Measurements from ENCODE around the gene DYNLT5.

The DYNLT5 gene

DNA sequence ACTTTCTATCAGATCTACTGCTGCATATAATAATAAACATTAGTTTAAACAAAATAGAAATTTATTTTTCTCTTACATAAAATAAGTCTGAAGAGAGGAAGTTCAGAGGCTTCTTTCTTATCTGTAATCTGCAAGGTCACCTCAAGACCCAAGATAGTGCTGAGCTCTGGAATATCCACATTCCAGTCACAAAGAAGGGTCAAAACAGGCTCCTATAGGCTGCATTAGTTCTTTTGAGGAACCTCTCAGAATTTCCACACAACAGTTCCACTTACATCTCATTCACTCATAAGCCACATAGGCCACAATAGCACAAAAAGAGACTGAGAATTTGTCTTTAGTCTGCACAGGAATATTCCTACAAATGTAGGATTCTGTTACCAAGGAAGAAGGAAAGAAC, 15.4 kb downstream of the DYNLT5 start:
- Histone ChIP-seq H2AFZ (ENCODE audit: insufficient read depth, low read length, poor library complexity) (no peak overlapping the region), H4K12ac (ENCODE audit: low read depth, low read length) (no peak overlapping the region), H2BK120ac (ENCODE audit: insufficient read depth, low read length, poor library complexity) (no peak overlapping the region), H3K27ac (ENCODE audit: low read depth, low read length) (no peak overlapping the region), H4K8ac (ENCODE audit: low read depth, low read length) (no peak overlapping the region), H2BK12ac (ENCODE audit: low read length) (no peak overlapping the region), H2BK5ac (ENCODE audit: low read depth, low read length, poor library complexity) (no peak overlapping the region), H2AK5ac (ENCODE audit: low read length) (no peak overlapping the region), H3K4ac (ENCODE audit: low read depth, low read length) (no peak overlapping the region), H3K27me3 (ENCODE audit: insufficient read depth, low read length) (no peaks in the 10 kb centered on the region), H3K79me1 (ENCODE audit: low read length) (no peaks in the 10 kb centered on the region), H3K79me2 (ENCODE audit: control insufficient read depth, insufficient read depth, low read length, poor library complexity) (no peaks in the 10 kb centered on the region), H3K18ac (ENCODE audit: low read length) (no peak overlapping the region), H3K14ac (ENCODE audit: low read length) (no peak overlapping the region), H4K91ac (ENCODE audit: low read depth, low read length) (no peak overlapping the region), H3K4me1 (ENCODE audit: control insufficient read depth in 1 of 2, insufficient read depth in 2 of 2, low read length in 2 of 2) (no peaks in the 10 kb centered on the region), H3K36me3 (ENCODE audit: control insufficient read depth in 1 of 2, insufficient read depth in 2 of 2, low read length in 2 of 2) (no peaks in the 10 kb centered on the region), H3K23ac (ENCODE audit: low read length) (no peak overlapping the region), H3K4me3 (ENCODE audit: low read depth, low read length) (no peak overlapping the region), H3K4me2 (ENCODE audit: low read length) (no peak overlapping the region), H3K9ac (ENCODE audit: low read length) (no peak overlapping the region), H3K9me3 (ENCODE audit: insufficient read depth, low read depth, low read length) (no peaks in the 10 kb centered on the region)
- DNase-seq: no peak

DNA sequence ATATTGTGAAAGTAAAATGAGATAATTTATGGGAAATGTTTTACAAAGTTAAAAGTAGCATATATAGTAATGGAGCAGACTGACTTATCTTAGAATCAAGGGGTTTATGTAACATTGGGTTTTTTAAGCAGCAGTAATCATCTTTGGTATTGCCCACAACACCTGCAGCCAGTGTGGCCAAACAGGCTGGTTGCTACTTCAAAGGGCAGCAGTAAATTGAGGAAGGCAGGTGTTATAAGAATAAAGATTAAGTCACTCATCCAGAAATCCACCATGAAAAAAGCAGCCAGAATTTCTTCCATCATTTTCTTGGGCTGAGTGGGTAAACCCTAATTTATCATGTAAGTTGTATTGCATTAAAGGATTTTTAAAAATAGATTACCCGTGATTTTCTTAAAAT, 16.7 kb downstream of the DYNLT5 start:
- Histone ChIP-seq H3K4me2 (ENCODE audit: low read length) (no peak overlapping the region), H3K9me3 (ENCODE audit: insufficient read depth, low read depth, low read length) (no peaks in the 10 kb centered on the region), H3K4ac (ENCODE audit: low read depth, low read length) (no peak overlapping the region), H3K79me2 (ENCODE audit: control insufficient read depth, insufficient read depth, low read length, poor library complexity) (no peaks in the 10 kb centered on the region), H4K8ac (ENCODE audit: low read depth, low read length) (no peak overlapping the region), H3K4me1 (ENCODE audit: control insufficient read depth in 1 of 2, insufficient read depth in 2 of 2, low read length in 2 of 2) (no peaks in the 10 kb centered on the region), H2AFZ (ENCODE audit: insufficient read depth, low read length, poor library complexity) (no peak overlapping the region), H3K9ac (ENCODE audit: low read length) (no peak overlapping the region), H3K27me3 (ENCODE audit: insufficient read depth, low read length) (no peaks in the 10 kb centered on the region), H3K23ac (ENCODE audit: low read length) (no peak overlapping the region), H3K18ac (ENCODE audit: low read length) (no peak overlapping the region), H3K79me1 (ENCODE audit: low read length) (no peaks in the 10 kb centered on the region), H3K4me3 (ENCODE audit: low read depth, low read length) (no peak overlapping the region), H4K91ac (ENCODE audit: low read depth, low read length) (no peak overlapping the region), H3K36me3 (ENCODE audit: control insufficient read depth in 1 of 2, insufficient read depth in 2 of 2, low read length in 2 of 2) (no peaks in the 10 kb centered on the region), H2BK12ac (ENCODE audit: low read length) (no peak overlapping the region), H2AK5ac (ENCODE audit: low read length) (no peak overlapping the region), H2BK120ac (ENCODE audit: insufficient read depth, low read length, poor library complexity) (no peak overlapping the region), H2BK5ac (ENCODE audit: low read depth, low read length, poor library complexity) (no peak overlapping the region), H3K27ac (ENCODE audit: low read depth, low read length) (no peak overlapping the region), H3K14ac (ENCODE audit: low read length) (no peak overlapping the region), H4K12ac (ENCODE audit: low read depth, low read length) (no peak overlapping the region)
- WGBS (ENCODE audit: extremely low coverage, insufficient coverage, insufficient read length): no CpG with 5 or more reads among the region's 1 CpG
- DNase-seq: no peak

GRCh38 chr1:66769512-66770229, 17.4 kb downstream of the DYNLT5 start:
- Histone ChIP-seq H3K23ac (ENCODE audit: low read length) (no peak overlapping the region), H3K79me1 (ENCODE audit: low read length) (no peaks in the 10 kb centered on the region), H3K4me1 (ENCODE audit: control insufficient read depth in 1 of 2, insufficient read depth in 2 of 2, low read length in 2 of 2) (no peaks in the 10 kb centered on the region), H3K36me3 (ENCODE audit: control insufficient read depth in 1 of 2, insufficient read depth in 2 of 2, low read length in 2 of 2) (no peaks in the 10 kb centered on the region), H3K18ac (ENCODE audit: low read length) (no peak overlapping the region), H2BK12ac (ENCODE audit: low read length) (no peak overlapping the region), H3K4me2 (ENCODE audit: low read length) (no peak overlapping the region), H4K12ac (ENCODE audit: low read depth, low read length) (no peak overlapping the region), H3K14ac (ENCODE audit: low read length) (no peak overlapping the region), H3K79me2 (ENCODE audit: control insufficient read depth, insufficient read depth, low read length, poor library complexity) (no peaks in the 10 kb centered on the region), H2BK5ac (ENCODE audit: low read depth, low read length, poor library complexity) (no peak overlapping the region), H3K9ac (ENCODE audit: low read length) (no peak overlapping the region), H3K9me3 (ENCODE audit: insufficient read depth, low read depth, low read length) (no peaks in the 10 kb centered on the region), H3K4ac (ENCODE audit: low read depth, low read length) (no peak overlapping the region), H2BK120ac (ENCODE audit: insufficient read depth, low read length, poor library complexity) (no peak overlapping the region), H2AK5ac (ENCODE audit: low read length) (no peak overlapping the region), H3K27me3 (ENCODE audit: insufficient read depth, low read length) (no peaks in the 10 kb centered on the region), H3K27ac (ENCODE audit: low read depth, low read length) (no peak overlapping the region), H2AFZ (ENCODE audit: insufficient read depth, low read length, poor library complexity) (no peak overlapping the region), H4K8ac (ENCODE audit: low read depth, low read length) (no peak overlapping the region), H3K4me3 (ENCODE audit: low read depth, low read length) (no peak overlapping the region), H4K91ac (ENCODE audit: low read depth, low read length) (no peak overlapping the region)
- no CpG with 5 or more reads among the region's 7 CpGs for WGBS (ENCODE audit: extremely low coverage, insufficient coverage, insufficient read length)
- no peak for DNase-seq

DNA sequence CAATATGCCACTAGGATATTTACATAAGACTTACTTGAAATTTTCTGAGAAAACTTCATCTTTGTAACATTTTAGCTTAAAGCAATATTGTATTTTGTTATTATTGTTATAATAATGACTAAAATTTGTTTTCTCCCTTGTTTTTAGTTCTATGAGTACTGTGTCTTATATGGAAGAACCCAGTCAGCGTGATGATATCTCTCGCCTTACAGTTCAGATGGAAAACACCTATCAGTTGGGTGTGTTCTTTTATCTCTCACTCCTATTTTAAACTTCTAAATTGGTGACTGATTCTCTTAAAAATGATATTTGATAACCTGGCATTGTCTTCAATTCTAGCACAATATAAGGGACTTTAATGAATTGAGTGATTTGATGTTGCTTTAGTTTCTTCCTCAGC, 18.0 kb downstream of the DYNLT5 start:
- H3K79me1 ChIP-seq (ENCODE audit: low read length): no peaks in the 10 kb centered on the region
- no peak overlapping the region for H2BK5ac ChIP-seq (ENCODE audit: low read depth, low read length, poor library complexity)
- H4K91ac ChIP-seq (ENCODE audit: low read depth, low read length): no peak overlapping the region
- H3K36me3 ChIP-seq (ENCODE audit: control insufficient read depth in 1 of 2, insufficient read depth in 2 of 2, low read length in 2 of 2): no peaks in the 10 kb centered on the region
- no peaks in the 10 kb centered on the region for H3K4me1 ChIP-seq (ENCODE audit: control insufficient read depth in 1 of 2, insufficient read depth in 2 of 2, low read length in 2 of 2)
- no peak overlapping the region for H3K23ac ChIP-seq (ENCODE audit: low read length)
- no peak overlapping the region for H2AFZ ChIP-seq (ENCODE audit: insufficient read depth, low read length, poor library complexity)
- H3K14ac ChIP-seq (ENCODE audit: low read length): no peak overlapping the region
- no peak overlapping the region for H3K4ac ChIP-seq (ENCODE audit: low read depth, low read length)
- H4K12ac ChIP-seq (ENCODE audit: low read depth, low read length): no peak overlapping the region
- no peaks in the 10 kb centered on the region for H3K27me3 ChIP-seq (ENCODE audit: insufficient read depth, low read length)
- no peak overlapping the region for H3K4me2 ChIP-seq (ENCODE audit: low read length)
- H3K9ac ChIP-seq (ENCODE audit: low read length): no peak overlapping the region
- H3K9me3 ChIP-seq (ENCODE audit: insufficient read depth, low read depth, low read length): no peaks in the 10 kb centered on the region
- H3K4me3 ChIP-seq (ENCODE audit: low read depth, low read length): no peak overlapping the region
- H2AK5ac ChIP-seq (ENCODE audit: low read length): no peak overlapping the region
- no peak overlapping the region for H3K18ac ChIP-seq (ENCODE audit: low read length)
- no peaks in the 10 kb centered on the region for H3K79me2 ChIP-seq (ENCODE audit: control insufficient read depth, insufficient read depth, low read length, poor library complexity)
- H2BK120ac ChIP-seq (ENCODE audit: insufficient read depth, low read length, poor library complexity): no peak overlapping the region
- no peak overlapping the region for H4K8ac ChIP-seq (ENCODE audit: low read depth, low read length)
- H3K27ac ChIP-seq (ENCODE audit: low read depth, low read length): no peak overlapping the region
- DNase-seq: no peak
- H2BK12ac ChIP-seq (ENCODE audit: low read length): no peak overlapping the region
- no CpG with 5 or more reads among the region's 2 CpGs for WGBS (ENCODE audit: extremely low coverage, insufficient coverage, insufficient read length)
